ENCODE measurements around the gene CCDC102A. TPM values are rescaled to one million over a fixed set of nuclear protein-coding genes. Genes with fewer than 3 reads are reported as not detected.

The CCDC102A gene
- total RNA-seq = 10 to 100 TPM; 15.3 to 21.9 TPM
- polyA plus RNA-seq = 10 to 100 TPM; 12.9 to 14.1 TPM
- long read RNA-seq, donor 1, partial matches to known transcripts = 2 of 2 reads
- long read RNA-seq, donor 1, other reads (novel, unspliced or antisense) = 0 of 2 reads
- long read RNA-seq, donor 2, transcript CCDC102A-201 (9 exons, 2,463 nt) = major isoform, 52 of 63 reads
- long read RNA-seq, donor 2, partial matches to known transcripts = 7 of 63 reads
- long read RNA-seq, donor 2, other reads (novel, unspliced or antisense) = 4 of 63 reads

DNA sequence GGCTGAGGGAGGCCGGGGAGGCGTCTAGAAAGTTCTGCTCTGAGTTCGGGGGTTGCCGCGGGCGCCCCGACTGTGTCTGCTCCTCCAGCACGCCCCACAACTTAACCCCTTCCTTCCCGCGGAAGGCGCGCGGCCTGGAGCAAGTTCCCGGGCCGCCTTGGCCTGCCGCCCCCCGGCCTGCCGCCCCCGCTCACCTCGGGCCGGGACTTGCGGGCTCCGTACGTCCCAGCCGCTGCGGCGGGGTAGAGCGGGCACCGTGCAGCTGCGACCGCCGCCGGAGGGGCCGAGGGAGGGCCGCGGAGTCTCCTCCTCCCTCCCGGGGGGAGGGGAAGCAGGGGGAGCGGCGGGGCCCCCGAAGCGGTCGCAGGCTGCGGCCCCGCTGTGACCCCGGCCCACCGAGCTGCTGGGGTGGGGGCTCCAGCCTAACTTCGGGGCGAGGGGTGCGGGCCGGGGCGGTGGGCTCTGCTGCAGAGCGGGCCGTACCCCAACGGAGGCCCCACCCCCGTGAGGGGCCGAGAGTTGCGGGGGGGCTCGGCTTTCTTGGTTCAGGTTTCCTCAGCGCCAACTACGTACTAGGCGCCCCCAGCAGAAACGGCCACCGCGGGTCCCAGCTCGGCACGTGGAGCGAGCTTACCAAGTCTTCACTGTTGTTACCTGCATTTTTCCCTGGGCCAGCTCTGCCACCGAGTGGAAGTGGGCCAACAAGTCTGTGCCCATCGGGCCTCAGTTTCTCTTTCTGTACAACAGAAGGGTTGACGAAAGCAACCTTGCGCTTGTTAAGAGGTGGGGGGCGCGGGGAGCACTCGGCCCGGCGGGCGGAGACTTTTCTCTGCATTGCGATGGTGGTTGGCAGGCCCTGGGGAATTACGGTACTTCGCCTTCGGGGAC is at the start of gene CCDC102A:
Gene CCDC102A (minus strand): TSS at position 266 of the 888 bp plus-strand sequence. CDS start 7,394 bp downstream, outside the sequence.
- no peaks in the 10 kb centered on the region for H3K36me3 ChIP-seq (ENCODE audit: control insufficient read depth in 1 of 2, insufficient read depth in 2 of 2, low read length in 1 of 2)
- H3K27ac ChIP-seq (ENCODE audit: low read depth in 1 of 2, low read length in 2 of 2) = peak within 1 kb of the TSS in 1 of 2 donors; percentile 85
- DNase-seq (peak; percentile 65 to 80), ATAC-seq (ENCODE audit: low FRiP score) (peak; percentile 63)
- H3K27me3 ChIP-seq (ENCODE audit: control insufficient read depth in 1 of 2, insufficient read depth in 2 of 2, low read length in 1 of 2) = no peaks in the 10 kb centered on the region
- intact Hi-C loops (cut with DNase I) = no loop called here
- H3K4me3 ChIP-seq (ENCODE audit: low read length in 2 of 2) = peak within 1 kb of the TSS; percentile 75 to 90
- WGBS, 2 donors = 0 to 1% methylated on average over 49 to 81 of the region's 81 CpGs
- no peaks in the 10 kb centered on the region for H3K4me1 ChIP-seq (ENCODE audit: control insufficient read depth in 1 of 2, insufficient read depth in 2 of 2, low read length in 2 of 2)
- H3K9me3 ChIP-seq (ENCODE audit: control insufficient read depth, low read length) = no peaks in the 10 kb centered on the region

DNA sequence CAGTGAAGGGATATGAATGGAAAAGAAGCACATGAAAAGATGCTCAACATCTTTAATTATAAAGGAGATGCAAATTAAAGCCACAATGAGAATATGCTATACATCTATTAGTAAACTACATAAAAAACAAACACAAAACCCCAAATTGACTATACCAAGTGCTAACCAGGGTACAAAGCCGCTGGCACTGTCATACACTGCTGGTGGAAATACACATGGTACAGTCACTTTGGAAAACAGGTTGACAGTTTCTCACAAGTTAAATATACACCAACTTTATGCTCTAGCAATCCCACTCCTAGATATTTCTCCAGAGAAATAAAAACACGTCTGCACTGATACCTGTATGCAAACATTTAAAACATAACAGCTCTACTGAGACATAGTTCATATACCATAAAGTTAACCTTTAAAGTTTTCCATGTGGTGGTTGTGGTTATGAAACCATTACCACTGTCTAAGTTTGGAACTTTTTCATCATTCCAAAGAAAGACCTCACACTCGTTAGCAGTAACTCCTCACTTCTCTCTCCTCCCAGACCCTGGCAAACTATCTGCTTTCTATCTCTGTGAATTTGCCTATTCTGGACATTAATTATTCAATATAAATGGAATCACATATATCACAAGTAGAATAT is 48.8 kb upstream of the CCDC102A start:
- no peaks in the 10 kb centered on the region for H3K4me1 ChIP-seq (ENCODE audit: control insufficient read depth in 1 of 2, insufficient read depth in 2 of 2, low read length in 2 of 2)
- H3K27ac ChIP-seq (ENCODE audit: low read depth in 1 of 2, low read length in 2 of 2) = no peak overlapping the region
- H3K9me3 ChIP-seq (ENCODE audit: control insufficient read depth, low read length) = no peaks in the 10 kb centered on the region
- H3K27me3 ChIP-seq (ENCODE audit: control insufficient read depth in 1 of 2, insufficient read depth in 2 of 2, low read length in 1 of 2) = peaks cover 0 to 2% of the 10 kb centered on the region in 2 donors
- no peaks in the 10 kb centered on the region for H3K36me3 ChIP-seq (ENCODE audit: control insufficient read depth in 1 of 2, insufficient read depth in 2 of 2, low read length in 1 of 2)
- 33 to 38% methylated on average over 3 of the region's 3 CpGs for WGBS, 2 donors
- intact Hi-C loops (cut with DNase I) = no loop called here
- H3K4me3 ChIP-seq (ENCODE audit: low read length in 2 of 2) = no peak overlapping the region
- DNase-seq (peak in 1 of 2 donors; percentile 2), ATAC-seq (ENCODE audit: low FRiP score) (no peak)

DNA sequence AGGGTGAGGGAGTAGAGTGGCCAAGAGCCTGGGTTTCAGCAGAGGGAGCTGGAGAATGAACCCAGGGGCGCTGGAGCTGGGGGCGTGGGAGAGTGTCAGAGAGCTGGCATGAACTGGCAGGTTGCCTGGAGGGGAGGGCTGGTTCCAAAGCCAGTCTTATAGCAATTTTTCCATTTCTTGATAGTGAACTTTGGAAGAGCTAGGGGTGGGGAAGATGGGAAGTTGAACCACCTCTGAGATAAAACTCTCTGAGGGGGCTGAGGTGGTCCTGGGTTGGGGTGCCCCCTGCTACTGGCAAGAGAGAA is 42.9 kb upstream of the CCDC102A start:
- no peaks in the 10 kb centered on the region for H3K36me3 ChIP-seq (ENCODE audit: control insufficient read depth in 1 of 2, insufficient read depth in 2 of 2, low read length in 1 of 2)
- ATAC-seq (ENCODE audit: low FRiP score) (no peak), DNase-seq (peak in 1 of 2 donors; percentile 25)
- no peaks in the 10 kb centered on the region for H3K9me3 ChIP-seq (ENCODE audit: control insufficient read depth, low read length)
- peaks cover 0 to 2% of the 10 kb centered on the region in 2 donors for H3K27me3 ChIP-seq (ENCODE audit: control insufficient read depth in 1 of 2, insufficient read depth in 2 of 2, low read length in 1 of 2)
- intact Hi-C loops (cut with DNase I) = loop anchor here in 1 of 2 donors (5.0 to 10.0 kb wide), 3 partner anchors 68 to 425 kb away; partner anchors contain the start of genes USB1 and ZNF319
- H3K4me3 ChIP-seq (ENCODE audit: low read length in 2 of 2) = no peak overlapping the region
- H3K4me1 ChIP-seq (ENCODE audit: control insufficient read depth in 1 of 2, insufficient read depth in 2 of 2, low read length in 2 of 2) = no peaks in the 10 kb centered on the region
- no peak overlapping the region for H3K27ac ChIP-seq (ENCODE audit: low read depth in 1 of 2, low read length in 2 of 2)
- WGBS, 2 donors = 19 to 21% methylated on average over 2 of the region's 2 CpGs

DNA sequence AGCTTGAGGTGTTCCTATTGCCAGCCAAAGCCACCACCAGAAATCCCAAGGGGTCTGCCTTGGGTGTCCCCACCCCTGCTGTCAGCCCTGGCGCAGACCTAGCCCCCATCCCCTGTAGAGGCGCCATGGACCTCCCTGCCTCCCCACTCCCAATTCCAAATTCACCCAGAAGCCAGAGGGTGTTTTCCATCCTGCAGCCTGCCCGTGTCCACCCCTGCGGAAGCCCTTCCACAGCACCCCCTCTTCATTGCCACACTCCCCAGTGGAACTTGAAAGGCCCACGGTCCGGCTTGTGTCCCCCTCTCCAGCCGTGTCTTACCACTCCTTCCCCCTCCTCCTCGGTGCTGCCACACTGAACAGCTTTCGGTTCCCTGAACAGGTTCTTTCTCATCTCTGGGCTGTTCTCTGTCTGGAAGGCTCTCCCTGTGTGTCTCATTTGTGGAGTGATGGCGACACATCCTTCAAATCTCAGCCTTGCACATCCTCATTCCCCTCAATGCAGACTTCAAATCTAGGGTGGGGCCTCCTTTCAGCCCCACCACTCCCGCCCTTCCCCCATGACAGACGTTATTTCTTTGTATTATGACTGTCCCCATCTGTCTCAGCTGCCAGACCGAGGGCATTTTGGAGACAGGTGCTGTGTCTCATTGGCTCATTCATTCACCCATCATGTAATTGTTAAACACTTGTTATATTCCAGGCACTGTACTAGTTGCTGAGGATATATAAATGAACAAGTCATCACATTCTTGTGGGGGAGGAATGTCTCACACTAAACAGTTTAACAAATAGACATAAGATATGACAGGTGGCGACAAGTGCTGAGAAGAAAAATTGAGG is 42.4 kb upstream of the CCDC102A start:
- no peak overlapping the region for H3K4me3 ChIP-seq (ENCODE audit: low read length in 2 of 2)
- H3K4me1 ChIP-seq (ENCODE audit: control insufficient read depth in 1 of 2, insufficient read depth in 2 of 2, low read length in 2 of 2) = no peaks in the 10 kb centered on the region
- peak in 1 of 2 donors; percentile 57 for DNase-seq
- peaks cover 0 to 2% of the 10 kb centered on the region in 2 donors for H3K27me3 ChIP-seq (ENCODE audit: control insufficient read depth in 1 of 2, insufficient read depth in 2 of 2, low read length in 1 of 2)
- WGBS, 2 donors = 75% methylated on average over 14 of the region's 14 CpGs
- ATAC-seq (ENCODE audit: low FRiP score) = no peak
- no peak overlapping the region for H3K27ac ChIP-seq (ENCODE audit: low read depth in 1 of 2, low read length in 2 of 2)
- no peaks in the 10 kb centered on the region for H3K36me3 ChIP-seq (ENCODE audit: control insufficient read depth in 1 of 2, insufficient read depth in 2 of 2, low read length in 1 of 2)
- no peaks in the 10 kb centered on the region for H3K9me3 ChIP-seq (ENCODE audit: control insufficient read depth, low read length)
- intact Hi-C loops (cut with DNase I) = loop anchor here in 1 of 2 donors (5.0 to 10.0 kb wide), 3 partner anchors 69 to 426 kb away; partner anchors contain the start of genes USB1 and ZNF319

DNA sequence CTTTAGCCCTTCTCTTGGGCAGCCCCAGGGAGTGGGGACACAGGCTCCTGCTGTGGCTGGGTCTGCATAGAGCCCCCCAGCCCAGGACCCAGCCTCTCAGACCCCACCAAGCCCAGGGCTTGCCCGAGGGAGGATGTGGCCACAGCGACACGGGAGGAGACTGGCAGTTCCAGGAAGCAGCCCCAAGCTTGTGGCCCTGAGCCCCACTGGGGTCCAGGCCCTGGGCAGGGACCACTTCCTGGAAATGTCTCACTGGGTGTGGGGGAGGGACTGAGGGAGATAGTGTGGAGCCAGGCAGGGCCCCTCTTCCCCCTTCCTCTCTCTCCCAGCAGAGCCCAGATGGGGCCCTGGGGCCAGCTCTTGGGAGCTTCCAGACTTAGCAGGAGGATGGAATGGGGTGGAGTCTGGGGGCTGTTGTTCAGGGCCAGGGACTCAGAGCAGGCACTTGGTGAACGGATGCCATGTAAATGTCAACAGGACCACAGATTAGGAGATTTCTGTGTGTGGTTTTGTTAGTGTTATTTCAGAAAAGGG is 41.4 kb upstream of the CCDC102A start:
- peaks cover 0 to 2% of the 10 kb centered on the region in 2 donors for H3K27me3 ChIP-seq (ENCODE audit: control insufficient read depth in 1 of 2, insufficient read depth in 2 of 2, low read length in 1 of 2)
- H3K9me3 ChIP-seq (ENCODE audit: control insufficient read depth, low read length) = no peaks in the 10 kb centered on the region
- 64 to 68% methylated on average over 4 of the region's 4 CpGs for WGBS, 2 donors
- H3K27ac ChIP-seq (ENCODE audit: low read depth in 1 of 2, low read length in 2 of 2) = no peak overlapping the region
- no peaks in the 10 kb centered on the region for H3K4me1 ChIP-seq (ENCODE audit: control insufficient read depth in 1 of 2, insufficient read depth in 2 of 2, low read length in 2 of 2)
- ATAC-seq (ENCODE audit: low FRiP score) (no peak), DNase-seq (peak in 1 of 2 donors; percentile 62)
- no peak overlapping the region for H3K4me3 ChIP-seq (ENCODE audit: low read length in 2 of 2)
- no peaks in the 10 kb centered on the region for H3K36me3 ChIP-seq (ENCODE audit: control insufficient read depth in 1 of 2, insufficient read depth in 2 of 2, low read length in 1 of 2)
- intact Hi-C loops (cut with DNase I) = loop anchor here (2.0 to 10.0 kb wide), 4 partner anchors 70 to 427 kb away; partner anchors contain the start of genes USB1 (in 1 of the 2) and ZNF319 (in 1 of the 2)

DNA sequence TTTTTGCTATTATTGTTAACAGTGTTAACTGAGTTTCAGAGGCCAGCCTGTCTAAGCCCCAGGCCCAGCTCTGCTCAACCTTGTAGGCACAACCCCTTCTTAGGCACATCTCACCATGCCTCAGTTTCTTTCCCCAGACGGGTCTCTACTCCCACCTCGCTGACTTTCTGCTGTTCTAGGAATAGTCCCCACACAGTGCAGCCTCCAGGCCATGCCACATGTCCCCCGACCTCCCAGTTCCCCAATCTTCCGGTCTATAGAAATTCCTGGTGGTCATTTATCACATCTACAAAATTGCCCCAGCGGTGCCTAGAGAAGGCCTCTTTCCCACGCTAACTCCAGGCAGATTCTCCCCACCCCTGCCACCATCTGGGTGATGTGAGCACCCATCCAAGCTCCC is 40.8 kb upstream of the CCDC102A start:
- H3K36me3 ChIP-seq (ENCODE audit: control insufficient read depth in 1 of 2, insufficient read depth in 2 of 2, low read length in 1 of 2) = no peaks in the 10 kb centered on the region
- no peak overlapping the region for H3K4me3 ChIP-seq (ENCODE audit: low read length in 2 of 2)
- peaks cover 0 to under 1% of the 10 kb centered on the region in 2 donors for H3K27me3 ChIP-seq (ENCODE audit: control insufficient read depth in 1 of 2, insufficient read depth in 2 of 2, low read length in 1 of 2)
- WGBS, 2 donors = 79 to 80% methylated on average over 6 of the region's 6 CpGs
- intact Hi-C loops (cut with DNase I) = loop anchor here (2.0 to 10.0 kb wide), 4 partner anchors 70 to 428 kb away; partner anchors contain the start of genes USB1 (in 1 of the 2) and ZNF319 (in 1 of the 2)
- no peaks in the 10 kb centered on the region for H3K9me3 ChIP-seq (ENCODE audit: control insufficient read depth, low read length)
- ATAC-seq (ENCODE audit: low FRiP score) (no peak), DNase-seq (peak in 1 of 2 donors; percentile 33)
- no peak overlapping the region for H3K27ac ChIP-seq (ENCODE audit: low read depth in 1 of 2, low read length in 2 of 2)
- H3K4me1 ChIP-seq (ENCODE audit: control insufficient read depth in 1 of 2, insufficient read depth in 2 of 2, low read length in 2 of 2) = no peaks in the 10 kb centered on the region

DNA sequence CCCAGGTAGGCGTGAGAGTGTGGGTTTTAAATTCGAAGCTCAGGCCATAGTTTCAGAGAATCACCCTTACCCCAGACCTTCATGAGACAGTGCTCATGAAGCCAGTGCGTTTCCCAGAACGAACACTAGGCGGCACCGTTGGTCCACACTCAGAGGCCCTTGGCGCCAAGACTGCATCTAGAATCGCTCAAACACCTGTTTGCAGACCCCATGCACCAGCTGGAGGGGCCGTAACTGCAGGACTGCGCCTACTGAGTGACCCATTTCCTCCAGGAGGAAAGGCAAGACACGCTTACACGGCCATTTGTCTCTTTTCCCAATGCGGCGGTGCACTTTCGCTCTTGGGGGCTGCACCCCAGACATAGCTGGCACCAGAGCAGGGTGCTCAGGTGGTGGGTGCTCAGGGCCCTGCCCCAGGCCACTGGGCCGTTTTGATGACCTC is 40.1 kb upstream of the CCDC102A start:
- Histone ChIP-seq H3K9me3 (ENCODE audit: control insufficient read depth, low read length) (no peaks in the 10 kb centered on the region), H3K27ac (ENCODE audit: low read depth in 1 of 2, low read length in 2 of 2) (no peak overlapping the region), H3K4me3 (ENCODE audit: low read length in 2 of 2) (no peak overlapping the region), H3K36me3 (ENCODE audit: control insufficient read depth in 1 of 2, insufficient read depth in 2 of 2, low read length in 1 of 2) (no peaks in the 10 kb centered on the region), H3K4me1 (ENCODE audit: control insufficient read depth in 1 of 2, insufficient read depth in 2 of 2, low read length in 2 of 2) (no peaks in the 10 kb centered on the region), H3K27me3 (ENCODE audit: control insufficient read depth in 1 of 2, insufficient read depth in 2 of 2, low read length in 1 of 2) (no peaks in the 10 kb centered on the region)
- DNase-seq (peak; percentile 77 to 92), ATAC-seq (ENCODE audit: low FRiP score) (peak; percentile 71)
- intact Hi-C loops (cut with DNase I) = loop anchor here (2.0 to 10.0 kb wide), 4 partner anchors 71 to 428 kb away; partner anchors contain the start of genes USB1 (in 1 of the 2) and ZNF319 (in 1 of the 2)
- WGBS, 2 donors = 17 to 18% methylated on average over 16 of the region's 16 CpGs
